SK-N-DZ (cell line): ENCODE results near the gene FSTL4.

Source experiments
- DNase-seq: peaks from one replicate; pipeline ENCODE4 v3.0.0-alpha.2; 2015; ENCODE audit warnings: low spot score

Gene FSTL4

GRCh38 chr5:133267601-133268000 is 344.7 kb downstream of the FSTL4 start:
- DNase-seq: no peak

- DNase-seq: no peak
Observed at GRCh38 chr5:133266966-133267365, 345.4 kb downstream of the FSTL4 start.

DNA sequence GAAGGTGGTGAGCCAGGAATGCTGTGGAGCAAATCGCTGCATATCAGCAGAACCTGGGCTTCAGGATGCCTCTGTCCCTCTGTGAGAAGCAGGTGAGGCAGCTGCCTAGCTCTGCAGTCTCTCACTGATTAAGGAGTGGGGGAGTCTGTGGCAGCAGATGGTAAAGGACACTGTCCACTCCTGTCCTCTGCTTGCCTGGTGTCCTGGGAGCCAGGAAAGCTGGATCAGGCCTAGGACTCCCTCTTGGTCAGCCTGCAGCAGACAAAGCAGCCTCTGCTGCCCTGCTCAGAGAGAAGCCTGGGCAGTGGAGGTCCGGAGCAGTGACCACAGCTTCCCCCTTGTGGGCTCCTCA is 345.8 kb downstream of the FSTL4 start:
- no peak for DNase-seq

DNA sequence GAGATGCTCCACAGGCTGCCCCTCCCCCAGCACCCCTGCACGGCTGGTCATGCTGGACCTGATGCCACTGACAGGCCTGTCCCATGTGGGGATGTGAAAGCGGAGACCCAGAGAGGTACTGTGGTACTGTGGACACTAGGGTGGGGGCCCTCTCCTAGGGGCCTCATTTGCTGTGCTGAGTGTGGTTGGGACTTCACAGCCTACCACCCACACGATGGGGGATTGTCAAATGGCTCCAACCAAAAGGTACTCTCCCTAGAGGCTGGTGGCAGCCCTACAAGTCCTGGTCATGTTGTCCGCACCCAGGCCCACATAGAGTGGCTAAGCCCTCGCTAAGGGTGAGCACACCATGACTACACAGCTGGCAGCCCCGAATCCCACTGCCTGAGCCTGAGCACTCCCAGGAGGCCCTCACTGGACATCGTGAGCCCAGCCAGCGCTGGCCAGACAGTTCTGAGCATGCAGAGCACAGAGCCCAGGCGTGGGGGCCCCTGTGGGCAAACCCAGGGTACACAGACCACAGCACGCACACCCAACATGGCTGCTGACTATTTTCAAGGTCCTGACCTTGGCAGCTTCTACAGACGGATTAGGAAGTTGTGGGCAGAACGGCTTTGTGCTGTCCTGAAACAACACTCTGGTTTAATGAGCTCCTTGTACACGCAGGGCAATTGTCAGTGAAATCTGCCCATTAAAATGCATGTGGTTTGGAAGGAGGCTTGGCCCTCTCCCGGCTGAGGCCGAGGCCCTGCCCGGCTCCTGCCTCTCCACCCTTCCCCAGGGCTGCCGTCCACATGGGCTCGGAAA is 346.4 kb downstream of the FSTL4 start:
- DNase-seq: no peak

DNA sequence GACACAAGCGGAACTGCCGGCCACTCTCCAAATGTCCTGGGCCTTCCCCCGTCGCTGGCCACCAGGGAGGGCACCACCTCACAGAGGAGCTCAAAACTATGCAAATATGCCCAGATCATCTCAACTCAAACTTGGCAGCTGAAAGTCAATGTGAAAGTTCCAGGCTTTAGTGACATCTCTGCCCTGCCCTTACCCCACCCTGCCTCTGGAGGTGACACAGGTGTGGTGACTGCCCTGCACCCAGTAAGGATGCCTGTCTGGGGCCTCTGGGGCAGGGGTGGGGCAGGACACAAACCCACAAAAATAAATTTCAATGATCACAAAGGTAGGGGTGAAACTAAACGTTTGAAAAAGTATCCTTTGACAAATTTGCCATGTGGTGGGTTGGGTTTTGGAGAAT is 347.1 kb downstream of the FSTL4 start:
- DNase-seq: no peak

- DNase-seq: no peak
Observed at GRCh38 chr5:133262690-133263089, 349.7 kb downstream of the FSTL4 start.

GRCh38 chr5:133261993-133262392 is 350.3 kb downstream of the FSTL4 start:
- DNase-seq: no peak

GRCh38 chr5:133260715-133261114 is 351.6 kb downstream of the FSTL4 start:
- no peak for DNase-seq

GRCh38 chr5:133259199-133259997 is 352.9 kb downstream of the FSTL4 start:
- no peak for DNase-seq

GRCh38 chr5:133257977-133258376 is 354.4 kb downstream of the FSTL4 start:
- DNase-seq: no peak

GRCh38 chr5:133256276-133256675 is 356.1 kb downstream of the FSTL4 start:
- no peak for DNase-seq

GRCh38 chr5:133254803-133255202 is 357.5 kb downstream of the FSTL4 start:
- DNase-seq: no peak

DNA sequence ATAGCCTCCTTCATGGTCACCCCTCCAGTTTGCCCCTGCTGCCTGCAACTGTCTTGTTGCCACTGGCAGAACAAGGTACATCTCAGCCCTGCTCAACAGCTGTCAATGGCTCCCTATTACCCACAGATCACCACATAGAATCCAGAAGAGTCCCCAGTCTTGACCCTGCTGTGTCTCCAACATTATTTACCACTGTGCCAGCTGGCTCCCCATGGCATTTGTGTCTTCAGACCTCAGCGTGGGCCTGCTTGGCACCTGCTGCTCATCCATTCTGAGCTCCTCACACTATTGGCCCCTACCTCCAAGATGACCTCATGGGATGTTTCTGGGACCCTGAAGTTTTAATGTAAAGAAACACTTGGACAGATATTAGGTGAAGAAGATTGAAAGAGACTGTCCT is 358.7 kb downstream of the FSTL4 start:
- no peak for DNase-seq

DNA sequence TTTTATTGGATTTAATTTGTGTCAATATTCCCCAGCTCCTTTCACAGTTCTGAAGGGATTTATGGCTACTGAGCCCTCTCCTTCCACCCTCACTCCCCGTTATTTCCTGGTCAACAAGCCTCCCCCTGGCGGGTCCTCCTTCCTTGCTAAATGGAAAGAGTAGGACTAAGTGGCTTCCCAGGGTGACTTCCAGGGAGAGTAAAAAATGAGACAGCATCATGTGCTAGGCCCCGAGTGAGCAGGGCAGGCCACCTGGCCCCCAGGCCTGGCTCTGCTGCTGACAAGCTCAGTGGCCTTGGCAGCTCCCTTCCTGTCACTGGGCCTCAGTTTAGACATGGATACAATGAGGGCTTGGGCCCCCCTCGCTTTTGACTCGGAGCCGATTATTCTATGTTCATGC is 359.3 kb downstream of the FSTL4 start:
- DNase-seq: no peak

DNA sequence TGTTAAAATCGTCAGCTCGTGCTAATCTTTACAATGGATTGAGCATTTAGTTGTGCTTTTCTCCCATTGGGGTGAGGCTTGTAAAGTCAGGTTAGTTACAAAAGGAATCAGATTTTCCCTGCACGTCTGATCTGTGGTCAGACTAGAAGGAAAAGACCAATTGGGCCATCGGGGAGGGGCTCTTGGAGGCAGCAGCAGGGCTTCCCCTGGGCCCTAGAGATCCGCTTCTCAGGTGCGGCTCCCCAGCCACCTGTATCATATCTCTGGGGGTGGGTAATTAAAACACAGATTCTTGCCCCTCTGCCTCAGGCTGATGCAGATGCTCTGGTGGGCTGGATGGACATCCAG is 360.2 kb downstream of the FSTL4 start:
- DNase-seq: no peak

GRCh38 chr5:133251296-133252132 is 360.8 kb downstream of the FSTL4 start:
- no peak for DNase-seq

DNA sequence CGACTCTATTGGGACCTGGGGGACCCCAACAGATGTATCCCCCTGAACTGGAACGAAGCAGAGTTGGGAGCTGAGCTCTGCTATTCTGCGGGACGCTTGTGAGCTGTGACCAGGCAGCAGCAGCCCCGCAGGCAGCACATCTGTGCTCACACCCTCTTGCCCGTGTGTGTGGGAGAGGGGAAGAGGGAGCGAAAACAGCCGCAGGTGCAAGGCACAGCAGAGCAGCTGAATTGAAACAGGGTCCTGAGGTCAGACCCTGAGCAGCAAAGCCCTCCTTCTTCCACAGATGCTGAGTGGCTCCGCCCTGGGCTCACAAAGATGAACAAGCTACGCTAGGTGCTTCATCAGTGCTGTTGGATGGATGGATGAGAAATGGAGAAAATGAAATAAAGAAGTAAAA is 361.8 kb downstream of the FSTL4 start:
- no peak for DNase-seq

GRCh38 chr5:133249593-133249992 is 362.7 kb downstream of the FSTL4 start:
- DNase-seq: no peak

GRCh38 chr5:133247881-133248624 is 364.3 kb downstream of the FSTL4 start:
- peak; percentile 68 for DNase-seq

- peak; percentile 27 for DNase-seq
Observed at GRCh38 chr5:133247151-133247709, 365.1 kb downstream of the FSTL4 start.
